ENCODE results near the gene BCAN.

Gene BCAN

GRCh38 chr1:156659988-156660751 lies 18.3 kb downstream of the BCAN start:
- ChIA-PET POLR2A (interaction anchor here (0.7 to 5.2 kb wide), 12 partner anchors 17 to 203 kb away, joined by 3 to 122 read pairs (median 6); partner anchors contain the start of genes HAPLN2, HDGF, ISG20L2 and METTL25B), CTCF (interaction anchor here (0.7 to 8.3 kb wide), 18 partner anchors 11 to 1517 kb away, joined by 3 to 97 read pairs (median 6); partner anchors contain the start of genes CRABP2, HDGF and NES)
- TF ChIP-seq FOXM1 (IDR thresholded peaks at IDR 0.05; ENCODE audit: borderline replicate concordance) (peak; percentile 79; the same call in 1 of the 2 replicates), FOXK2 (IDR thresholded peaks at IDR 0.05) (no peak)
- DNase-seq (ENCODE audit: extremely low spot score) = peak; percentile 100

DNA sequence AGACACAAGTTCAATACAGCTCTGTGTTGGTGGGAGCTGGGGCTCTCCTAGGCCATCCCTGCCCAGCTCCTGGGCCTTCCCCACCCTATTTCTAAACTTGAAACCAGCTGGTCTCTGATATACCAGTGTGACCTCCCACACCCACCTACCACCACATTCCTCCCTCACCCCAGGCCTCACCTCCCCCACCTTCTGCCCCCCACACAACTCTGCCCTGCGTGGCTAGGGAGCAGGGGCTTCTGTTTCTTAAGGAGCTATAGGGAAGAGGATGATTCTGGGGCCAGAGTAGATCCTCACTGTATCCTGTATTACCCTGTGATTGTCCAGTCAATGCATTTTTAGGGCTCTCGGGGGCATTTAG lies 18.8 kb downstream of the BCAN start:
- CTCF ChIA-PET = interaction anchor here (0.5 to 8.3 kb wide), 12 partner anchors 12 to 277 kb away, joined by 3 to 97 read pairs (median 7); partner anchors contain the start of genes HAPLN2 and NES
- POLR2A ChIA-PET = interaction anchor here (0.8 to 5.2 kb wide), 20 partner anchors 9 to 226 kb away, joined by 3 to 122 read pairs (median 4); partner anchors contain the start of genes HAPLN2, HDGF, ISG20L2 and METTL25B
- TF ChIP-seq BHLHE40 (IDR thresholded peaks at IDR 0.05; ENCODE audit: borderline replicate concordance) = no peak
- TF ChIP-seq HDGF (IDR thresholded peaks at IDR 0.05; ENCODE audit: borderline replicate concordance) = no peak
- no peak for TF ChIP-seq SP1 (IDR thresholded peaks at IDR 0.05)
- no peak for TF ChIP-seq NFRKB (IDR thresholded peaks at IDR 0.05)
- no peak for DNase-seq (ENCODE audit: extremely low spot score)

DNA sequence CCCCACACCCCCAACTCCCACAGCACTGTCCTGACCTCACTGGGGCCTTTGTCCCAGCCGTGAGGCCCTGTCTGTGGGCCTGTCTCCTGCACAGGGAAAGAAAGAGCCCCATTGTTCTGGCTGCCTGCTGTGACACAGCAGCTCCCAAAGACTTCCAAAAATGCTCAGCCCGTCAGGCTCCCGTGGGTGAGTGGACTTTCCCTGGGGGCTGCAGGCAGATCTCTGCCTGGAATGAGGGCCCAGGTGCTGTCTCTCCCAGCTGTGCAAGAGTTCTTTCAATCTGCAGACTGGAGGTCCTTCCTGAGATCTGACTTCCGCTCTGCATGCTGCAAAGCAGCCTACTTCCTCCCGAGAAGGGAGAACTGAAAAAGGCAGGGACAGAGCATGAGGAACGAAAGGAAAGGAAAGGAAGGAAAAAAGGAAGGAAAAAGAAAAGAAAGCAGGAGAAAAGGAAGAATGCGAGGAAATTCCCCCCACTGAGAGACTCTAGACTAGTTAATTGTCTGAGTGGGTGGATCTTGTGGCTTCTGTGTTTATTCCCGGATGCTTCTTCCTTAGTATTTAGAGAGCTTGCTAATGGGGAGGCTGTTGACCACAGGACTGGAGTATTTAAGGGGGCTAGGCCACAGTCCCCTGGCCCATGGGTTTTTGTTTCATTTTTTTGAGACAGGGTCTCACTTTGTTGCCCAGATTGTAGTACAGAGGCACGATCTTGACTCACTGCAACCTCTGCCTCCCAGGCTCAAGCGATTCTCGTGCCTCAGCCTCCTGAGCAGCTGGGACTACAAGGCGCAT lies 20.3 kb downstream of the BCAN start:
- ChIA-PET POLR2A (interaction anchor here (1.0 to 5.2 kb wide), 8 partner anchors 9 to 90 kb away, joined by 3 to 122 read pairs (median 8); partner anchors contain the start of genes HDGF, ISG20L2, METTL25B and NAXE), CTCF (interaction anchor here (1.4 to 8.3 kb wide), 4 partner anchors 16 to 37 kb away, joined by 6 to 97 read pairs (median 46); partner anchors contain the start of gene NES)
- no peak for DNase-seq (ENCODE audit: extremely low spot score)
- TF ChIP-seq CTBP1 (IDR thresholded peaks at IDR 0.05; ENCODE audit: borderline replicate concordance) (no peak), FOXM1 (IDR thresholded peaks at IDR 0.05; ENCODE audit: borderline replicate concordance) (no peak), NFRKB (IDR thresholded peaks at IDR 0.05) (no peak), ELF4 (IDR thresholded peaks at IDR 0.05) (no peak), SUZ12 (IDR thresholded peaks at IDR 0.05) (no peak), ZNF384 (IDR thresholded peaks at IDR 0.05) (no peak), L3MBTL2 (conservative IDR thresholded peaks at IDR 0.05) (no peak), SP1 (IDR thresholded peaks at IDR 0.05) (no peak)
- TF ChIP-seq, protein P1, sequence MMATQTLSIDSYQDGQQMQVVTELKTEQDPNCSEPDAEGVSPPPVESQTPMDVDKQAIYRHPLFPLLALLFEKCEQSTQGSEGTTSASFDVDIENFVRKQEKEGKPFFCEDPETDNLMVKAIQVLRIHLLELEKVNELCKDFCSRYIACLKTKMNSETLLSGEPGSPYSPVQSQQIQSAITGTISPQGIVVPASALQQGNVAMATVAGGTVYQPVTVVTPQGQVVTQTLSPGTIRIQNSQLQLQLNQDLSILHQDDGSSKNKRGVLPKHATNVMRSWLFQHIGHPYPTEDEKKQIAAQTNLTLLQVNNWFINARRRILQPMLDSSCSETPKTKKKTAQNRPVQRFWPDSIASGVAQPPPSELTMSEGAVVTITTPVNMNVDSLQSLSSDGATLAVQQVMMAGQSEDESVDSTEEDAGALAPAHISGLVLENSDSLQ (IDR thresholded peaks at IDR 0.05) = no peak

GRCh38 chr1:156662800-156663055 lies 20.8 kb downstream of the BCAN start:
- no peak for DNase-seq (ENCODE audit: extremely low spot score)
- TF ChIP-seq ZNF384 (IDR thresholded peaks at IDR 0.05) = no peak
- no peak for TF ChIP-seq ELF4 (IDR thresholded peaks at IDR 0.05)
- TF ChIP-seq CTBP1 (IDR thresholded peaks at IDR 0.05; ENCODE audit: borderline replicate concordance) = no peak
- TF ChIP-seq LEF1 (IDR thresholded peaks at IDR 0.05; ENCODE audit: borderline replicate concordance) = no peak
- TF ChIP-seq HDGF (IDR thresholded peaks at IDR 0.05; ENCODE audit: borderline replicate concordance) = no peak
- no peak for TF ChIP-seq BHLHE40 (IDR thresholded peaks at IDR 0.05; ENCODE audit: borderline replicate concordance)
- TF ChIP-seq, protein P1 (IDR thresholded peaks at IDR 0.05) = no peak
- no peak for TF ChIP-seq FOXK2 (IDR thresholded peaks at IDR 0.05)
- no peak for TF ChIP-seq TARDBP (IDR thresholded peaks at IDR 0.05)
- no peak for TF ChIP-seq SP1 (IDR thresholded peaks at IDR 0.05)
- no peak for TF ChIP-seq ARNT (IDR thresholded peaks at IDR 0.05)
- TF ChIP-seq L3MBTL2 (conservative IDR thresholded peaks at IDR 0.05) = no peak
- no peak for TF ChIP-seq FOXM1 (IDR thresholded peaks at IDR 0.05; ENCODE audit: borderline replicate concordance)
- TF ChIP-seq FOXA1 (IDR thresholded peaks at IDR 0.05) = no peak
- no peak for TF ChIP-seq NFRKB (IDR thresholded peaks at IDR 0.05)
- CTCF ChIA-PET = interaction anchor here (2.6 to 5.4 kb wide), 2 partner anchors 15 to 26 kb away, joined by 22 to 70 read pairs; partner anchors contain the start of gene NES
- POLR2A ChIA-PET = interaction anchor here (1.3 to 4.7 kb wide), 2 partner anchors 8 to 39 kb away, joined by 3 to 25 read pairs; no protein-coding TSS in a partner anchor

DNA sequence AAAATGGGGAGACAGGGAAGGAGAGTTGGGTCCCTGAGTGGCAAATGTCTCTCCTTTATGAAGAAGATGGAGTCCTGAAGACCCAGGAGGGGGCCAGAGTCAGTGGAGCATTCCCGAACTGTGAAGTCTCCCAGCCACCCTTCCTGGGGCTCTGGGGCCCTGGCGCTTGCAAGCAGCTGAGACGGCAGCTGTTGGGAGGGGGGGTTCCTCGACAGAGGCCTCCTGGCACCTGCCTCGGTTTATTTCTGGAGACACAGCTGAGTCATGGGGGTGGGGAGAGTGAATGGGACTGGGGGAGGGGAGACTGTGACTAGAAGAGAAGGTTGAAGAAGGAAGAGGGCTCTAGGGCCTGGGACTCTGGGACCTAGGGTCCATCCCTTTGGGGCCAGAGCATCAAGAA lies 21.3 kb downstream of the BCAN start:
- no peak for DNase-seq (ENCODE audit: extremely low spot score)
- ChIA-PET POLR2A (no interaction called here), CTCF (no interaction called here)
- TF ChIP-seq L3MBTL2 (conservative IDR thresholded peaks at IDR 0.05) (no peak), FOXA1 (IDR thresholded peaks at IDR 0.05) (no peak), FOXK2 (IDR thresholded peaks at IDR 0.05) (no peak), CTBP1 (IDR thresholded peaks at IDR 0.05; ENCODE audit: borderline replicate concordance) (no peak)
- TF ChIP-seq, protein P1 (IDR thresholded peaks at IDR 0.05) = no peak
